GM23338 (cell line): ENCODE results near the gene FARS2. TPM values are rescaled to one million over a fixed set of nuclear protein-coding genes. Genes with fewer than 3 reads are reported as not detected.

Source experiments
- ATAC-seq: fragments of 200-7000 bp; cut with Tn5 transposase; 3 replicates; pipeline ENCODE4 v1.9.1; 2020
- DNase-seq: peaks from one replicate; pipeline ENCODE4 v3.0.0-alpha.2; 2015; ENCODE audit warnings: low spot score
- H2AFZ ChIP-seq: fragments of 200-600 bp; sonication (generic); 2 replicates; pipeline ENCODE4 v1.8.0; 2016; ENCODE audit warnings: antibody characterized with exemption, mild to moderate bottlenecking, moderate library complexity
- H3F3A ChIP-seq: fragments of 200-600 bp; sonication (generic); replicated peaks from 2 replicates; pipeline ENCODE4 v1.8.0; 2017; ENCODE audit warnings: antibody characterized with exemption, mixed run types, low read depth
- H3K27ac ChIP-seq: fragments of 200-600 bp; sonication (generic); 2 replicates; pipeline ENCODE4 v1.6.1; 2016; ENCODE audit warnings: low read depth
- H3K27me3 ChIP-seq: fragments of 200-600 bp; sonication (generic); 2 replicates; pipeline ENCODE4 v1.8.0; 2016; ENCODE audit warnings: mild to moderate bottlenecking, mixed run types, moderate library complexity; ENCODE audit not compliant: insufficient read depth
- H3K36me3 ChIP-seq: fragments of 200-600 bp; sonication (generic); 2 replicates; pipeline ENCODE4 v1.8.0; 2016; ENCODE audit warnings: mild to moderate bottlenecking; ENCODE audit not compliant: insufficient read depth
- H3K4me1 ChIP-seq: fragments of 200-600 bp; sonication (generic); 2 replicates; pipeline ENCODE4 v1.8.0; 2016; ENCODE audit warnings: mild to moderate bottlenecking, moderate library complexity; ENCODE audit not compliant: insufficient read depth
- H3K4me2 ChIP-seq: fragments of 200-600 bp; sonication (generic); 2 replicates; pipeline ENCODE4 v1.7.1; 2017; ENCODE audit warnings: mixed run types
- H3K4me3 ChIP-seq: fragments of 200-600 bp; sonication (generic); 2 replicates; pipeline ENCODE4 v1.6.1; 2016; ENCODE audit warnings: mixed run types
- H3K79me2 ChIP-seq: fragments of 200-600 bp; sonication (generic); replicated peaks from 2 replicates; pipeline ENCODE4 v1.8.0; 2017; ENCODE audit warnings: mild to moderate bottlenecking; ENCODE audit not compliant: insufficient read depth
- H3K9me2 ChIP-seq: fragments of 200-600 bp; sonication (generic); 2 replicates; pipeline ENCODE4 v1.8.0; 2017; ENCODE audit not compliant: insufficient read depth
- H4K20me1 ChIP-seq: fragments of 200-600 bp; sonication (generic); replicated peaks from 2 replicates; pipeline ENCODE4 v1.8.0; 2017; ENCODE audit warnings: mild to moderate bottlenecking; ENCODE audit not compliant: insufficient read depth
- H3K27ac Mint-ChIP-seq: 2 replicates; pipeline ENCODE4 v1.8.0; 2020; ENCODE audit warnings: inconsistent platforms, mild to moderate bottlenecking, moderate library complexity, mixed read lengths
- H3K27me3 Mint-ChIP-seq: 3 replicates; pipeline ENCODE4 v1.8.0; 2022; ENCODE audit warnings: low read depth, mild to moderate bottlenecking, moderate library complexity, mixed read lengths, inconsistent platforms; ENCODE audit not compliant: insufficient read depth, poor library complexity
- H3K36me3 Mint-ChIP-seq: 3 replicates; pipeline ENCODE4 v1.8.0; 2021; ENCODE audit warnings: low read depth, mild to moderate bottlenecking, inconsistent platforms, moderate library complexity, mixed read lengths
- H3K4me1 Mint-ChIP-seq: 3 replicates; pipeline ENCODE4 v1.8.0; 2020; ENCODE audit warnings: mild to moderate bottlenecking, inconsistent platforms, mixed read lengths
- H3K4me3 Mint-ChIP-seq: 3 replicates; pipeline ENCODE4 v1.8.0; 2021; ENCODE audit warnings: moderate library complexity, mild to moderate bottlenecking, inconsistent platforms, mixed read lengths
- H3K9me3 Mint-ChIP-seq: 3 replicates; pipeline ENCODE4 v1.8.0; 2020; ENCODE audit warnings: moderate library complexity, mild to moderate bottlenecking, inconsistent platforms, mixed read lengths
- CREB1 ChIP-seq: fragments of 250-450 bp; sonication (Bioruptor Pico); IDR thresholded peaks from 2 replicates; pipeline ENCODE4 v1.5.0; 2020; ENCODE audit warnings: low read depth, mild to moderate bottlenecking, moderate library complexity
- EZH2 ChIP-seq: fragments of 200-600 bp; sonication (generic); IDR thresholded peaks from one replicate; pipeline ENCODE4 v1.8.0; 2017; ENCODE audit warnings: antibody characterized with exemption, mild to moderate bottlenecking, low read depth; ENCODE audit not compliant: unreplicated experiment
- EZH2phosphoT487 ChIP-seq: fragments of 200-600 bp; sonication (generic); IDR thresholded peaks from one replicate; pipeline ENCODE4 v1.8.1; 2018; ENCODE audit warnings: antibody characterized with exemption; ENCODE audit not compliant: unreplicated experiment
- JUNB ChIP-seq: IDR thresholded peaks from one replicate; pipeline ENCODE4 v1.6.1; 2016; ENCODE audit warnings: antibody characterized with exemption; ENCODE audit not compliant: unreplicated experiment
- NANOG ChIP-seq: IDR thresholded peaks from 2 replicates; pipeline ENCODE4 v1.6.1; 2016; ENCODE audit warnings: antibody characterized with exemption, borderline replicate concordance
- POLR2AphosphoS5 ChIP-seq: IDR thresholded peaks from 2 replicates; pipeline ENCODE4 v1.6.1; 2016; ENCODE audit warnings: antibody characterized with exemption, low read depth
- STAT1 ChIP-seq: IDR thresholded peaks from one replicate; pipeline ENCODE4 v1.6.1; 2016; ENCODE audit warnings: antibody characterized with exemption; ENCODE audit not compliant: unreplicated experiment
- ZNF114 ChIP-seq: fragments of 250-450 bp; sonication (Bioruptor Pico); IDR thresholded peaks from 2 replicates; pipeline ENCODE4 v1.5.0; 2020; ENCODE audit warnings: mild to moderate bottlenecking, moderate library complexity
- ZNF331 ChIP-seq: fragments of 250-450 bp; sonication (Bioruptor Pico); IDR thresholded peaks from 2 replicates; pipeline ENCODE4 v1.5.0; 2020; ENCODE audit warnings: low read depth, mild to moderate bottlenecking, moderate library complexity
- polyA plus RNA-seq: library from polyadenylated mRNA; unstranded; fragments of >200 nt; fragmentation: Nextera tagmentation; extraction: Ambion mirVana; gene quantifications from 2 replicates; pipeline ENCODE4 v1.2.1, GENCODE V29; 2016
- total RNA-seq: library from RNA; depleted of rRNA; stranded (reverse); fragments of >200 nt; shearing (Covaris generic); gene quantifications from 2 replicates; pipeline ENCODE4 v1.2.3, GENCODE V29; 2014
- TF ChIP-seq, protein P1 (sequence below): IDR thresholded peaks from 2 replicates; pipeline ENCODE4 v1.6.1; 2016; ENCODE audit warnings: antibody characterized with exemption
- TF ChIP-seq, protein P2 (sequence below): IDR thresholded peaks from one replicate; pipeline ENCODE4 v1.6.1; 2018; ENCODE audit warnings: antibody characterized with exemption; ENCODE audit not compliant: unreplicated experiment
- TF ChIP-seq, protein P3 (sequence below): fragments of 250-450 bp; sonication (Bioruptor Pico); IDR thresholded peaks from 2 replicates; pipeline ENCODE4 v1.5.0; 2020; ENCODE audit warnings: mild to moderate bottlenecking, moderate library complexity
- TF ChIP-seq, protein P4 (sequence below), 2 experiments: fragments of 200-600 bp in 1 of 2; sonication (generic) in 1 of 2; conservative IDR thresholded peaks; 2 replicates each; pipeline versions ENCODE4 v1.5.1 to v1.6.1; 2016 to 2017; ENCODE audit warnings: antibody characterized with exemption in 2 of 2, low read depth in 2 of 2, mild to moderate bottlenecking in 2 of 2, moderate library complexity in 1 of 2

Gene FARS2
- total and polyA plus RNA-seq, 2 experiments from 2014 or later = 7.6 to 19.0 TPM

DNA sequence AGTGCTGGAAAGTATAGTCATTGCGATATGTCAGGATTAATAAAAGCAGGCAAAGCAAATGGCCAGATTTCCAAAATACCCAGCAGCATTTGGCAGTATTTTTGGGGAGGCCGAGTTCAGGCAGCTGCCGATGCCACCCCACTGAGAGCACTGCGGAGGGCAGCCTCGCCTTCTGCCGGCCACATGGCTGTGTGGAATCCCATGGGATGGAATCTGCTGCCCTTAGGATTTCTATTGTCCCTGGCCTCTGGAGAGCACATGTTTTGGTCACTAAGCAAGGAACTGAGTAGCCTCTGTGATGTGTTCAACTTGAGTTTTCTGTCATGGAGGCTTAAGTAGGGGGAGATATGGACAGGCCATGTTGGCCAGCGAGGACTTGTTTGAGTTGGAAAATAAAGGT, 123.0 kb downstream of the FARS2 start:
- no peaks in the 10 kb centered on the region for H3K4me1 ChIP-seq
- H4K20me1 ChIP-seq = peaks cover 10% of the 10 kb centered on the region
- H3K27me3 ChIP-seq = no peaks in the 10 kb centered on the region
- no peak overlapping the region for H3K4me2 ChIP-seq
- TF ChIP-seq EZH2phosphoT487 (no peak), EZH2 (no peak), POLR2AphosphoS5 (no peak), ZNF114 (CRISPR knock-in tag) (no peak), STAT1 (no peak), NANOG (no peak), JUNB (no peak), CREB1 (CRISPR knock-in tag) (no peak), ZNF331 (CRISPR knock-in tag) (no peak)
- TF ChIP-seq, protein P1, sequence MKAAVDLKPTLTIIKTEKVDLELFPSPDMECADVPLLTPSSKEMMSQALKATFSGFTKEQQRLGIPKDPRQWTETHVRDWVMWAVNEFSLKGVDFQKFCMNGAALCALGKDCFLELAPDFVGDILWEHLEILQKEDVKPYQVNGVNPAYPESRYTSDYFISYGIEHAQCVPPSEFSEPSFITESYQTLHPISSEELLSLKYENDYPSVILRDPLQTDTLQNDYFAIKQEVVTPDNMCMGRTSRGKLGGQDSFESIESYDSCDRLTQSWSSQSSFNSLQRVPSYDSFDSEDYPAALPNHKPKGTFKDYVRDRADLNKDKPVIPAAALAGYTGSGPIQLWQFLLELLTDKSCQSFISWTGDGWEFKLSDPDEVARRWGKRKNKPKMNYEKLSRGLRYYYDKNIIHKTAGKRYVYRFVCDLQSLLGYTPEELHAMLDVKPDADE = no peak
- TF ChIP-seq, protein P2, sequence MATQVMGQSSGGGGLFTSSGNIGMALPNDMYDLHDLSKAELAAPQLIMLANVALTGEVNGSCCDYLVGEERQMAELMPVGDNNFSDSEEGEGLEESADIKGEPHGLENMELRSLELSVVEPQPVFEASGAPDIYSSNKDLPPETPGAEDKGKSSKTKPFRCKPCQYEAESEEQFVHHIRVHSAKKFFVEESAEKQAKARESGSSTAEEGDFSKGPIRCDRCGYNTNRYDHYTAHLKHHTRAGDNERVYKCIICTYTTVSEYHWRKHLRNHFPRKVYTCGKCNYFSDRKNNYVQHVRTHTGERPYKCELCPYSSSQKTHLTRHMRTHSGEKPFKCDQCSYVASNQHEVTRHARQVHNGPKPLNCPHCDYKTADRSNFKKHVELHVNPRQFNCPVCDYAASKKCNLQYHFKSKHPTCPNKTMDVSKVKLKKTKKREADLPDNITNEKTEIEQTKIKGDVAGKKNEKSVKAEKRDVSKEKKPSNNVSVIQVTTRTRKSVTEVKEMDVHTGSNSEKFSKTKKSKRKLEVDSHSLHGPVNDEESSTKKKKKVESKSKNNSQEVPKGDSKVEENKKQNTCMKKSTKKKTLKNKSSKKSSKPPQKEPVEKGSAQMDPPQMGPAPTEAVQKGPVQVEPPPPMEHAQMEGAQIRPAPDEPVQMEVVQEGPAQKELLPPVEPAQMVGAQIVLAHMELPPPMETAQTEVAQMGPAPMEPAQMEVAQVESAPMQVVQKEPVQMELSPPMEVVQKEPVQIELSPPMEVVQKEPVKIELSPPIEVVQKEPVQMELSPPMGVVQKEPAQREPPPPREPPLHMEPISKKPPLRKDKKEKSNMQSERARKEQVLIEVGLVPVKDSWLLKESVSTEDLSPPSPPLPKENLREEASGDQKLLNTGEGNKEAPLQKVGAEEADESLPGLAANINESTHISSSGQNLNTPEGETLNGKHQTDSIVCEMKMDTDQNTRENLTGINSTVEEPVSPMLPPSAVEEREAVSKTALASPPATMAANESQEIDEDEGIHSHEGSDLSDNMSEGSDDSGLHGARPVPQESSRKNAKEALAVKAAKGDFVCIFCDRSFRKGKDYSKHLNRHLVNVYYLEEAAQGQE = no peak
- TF ChIP-seq, protein P3, sequence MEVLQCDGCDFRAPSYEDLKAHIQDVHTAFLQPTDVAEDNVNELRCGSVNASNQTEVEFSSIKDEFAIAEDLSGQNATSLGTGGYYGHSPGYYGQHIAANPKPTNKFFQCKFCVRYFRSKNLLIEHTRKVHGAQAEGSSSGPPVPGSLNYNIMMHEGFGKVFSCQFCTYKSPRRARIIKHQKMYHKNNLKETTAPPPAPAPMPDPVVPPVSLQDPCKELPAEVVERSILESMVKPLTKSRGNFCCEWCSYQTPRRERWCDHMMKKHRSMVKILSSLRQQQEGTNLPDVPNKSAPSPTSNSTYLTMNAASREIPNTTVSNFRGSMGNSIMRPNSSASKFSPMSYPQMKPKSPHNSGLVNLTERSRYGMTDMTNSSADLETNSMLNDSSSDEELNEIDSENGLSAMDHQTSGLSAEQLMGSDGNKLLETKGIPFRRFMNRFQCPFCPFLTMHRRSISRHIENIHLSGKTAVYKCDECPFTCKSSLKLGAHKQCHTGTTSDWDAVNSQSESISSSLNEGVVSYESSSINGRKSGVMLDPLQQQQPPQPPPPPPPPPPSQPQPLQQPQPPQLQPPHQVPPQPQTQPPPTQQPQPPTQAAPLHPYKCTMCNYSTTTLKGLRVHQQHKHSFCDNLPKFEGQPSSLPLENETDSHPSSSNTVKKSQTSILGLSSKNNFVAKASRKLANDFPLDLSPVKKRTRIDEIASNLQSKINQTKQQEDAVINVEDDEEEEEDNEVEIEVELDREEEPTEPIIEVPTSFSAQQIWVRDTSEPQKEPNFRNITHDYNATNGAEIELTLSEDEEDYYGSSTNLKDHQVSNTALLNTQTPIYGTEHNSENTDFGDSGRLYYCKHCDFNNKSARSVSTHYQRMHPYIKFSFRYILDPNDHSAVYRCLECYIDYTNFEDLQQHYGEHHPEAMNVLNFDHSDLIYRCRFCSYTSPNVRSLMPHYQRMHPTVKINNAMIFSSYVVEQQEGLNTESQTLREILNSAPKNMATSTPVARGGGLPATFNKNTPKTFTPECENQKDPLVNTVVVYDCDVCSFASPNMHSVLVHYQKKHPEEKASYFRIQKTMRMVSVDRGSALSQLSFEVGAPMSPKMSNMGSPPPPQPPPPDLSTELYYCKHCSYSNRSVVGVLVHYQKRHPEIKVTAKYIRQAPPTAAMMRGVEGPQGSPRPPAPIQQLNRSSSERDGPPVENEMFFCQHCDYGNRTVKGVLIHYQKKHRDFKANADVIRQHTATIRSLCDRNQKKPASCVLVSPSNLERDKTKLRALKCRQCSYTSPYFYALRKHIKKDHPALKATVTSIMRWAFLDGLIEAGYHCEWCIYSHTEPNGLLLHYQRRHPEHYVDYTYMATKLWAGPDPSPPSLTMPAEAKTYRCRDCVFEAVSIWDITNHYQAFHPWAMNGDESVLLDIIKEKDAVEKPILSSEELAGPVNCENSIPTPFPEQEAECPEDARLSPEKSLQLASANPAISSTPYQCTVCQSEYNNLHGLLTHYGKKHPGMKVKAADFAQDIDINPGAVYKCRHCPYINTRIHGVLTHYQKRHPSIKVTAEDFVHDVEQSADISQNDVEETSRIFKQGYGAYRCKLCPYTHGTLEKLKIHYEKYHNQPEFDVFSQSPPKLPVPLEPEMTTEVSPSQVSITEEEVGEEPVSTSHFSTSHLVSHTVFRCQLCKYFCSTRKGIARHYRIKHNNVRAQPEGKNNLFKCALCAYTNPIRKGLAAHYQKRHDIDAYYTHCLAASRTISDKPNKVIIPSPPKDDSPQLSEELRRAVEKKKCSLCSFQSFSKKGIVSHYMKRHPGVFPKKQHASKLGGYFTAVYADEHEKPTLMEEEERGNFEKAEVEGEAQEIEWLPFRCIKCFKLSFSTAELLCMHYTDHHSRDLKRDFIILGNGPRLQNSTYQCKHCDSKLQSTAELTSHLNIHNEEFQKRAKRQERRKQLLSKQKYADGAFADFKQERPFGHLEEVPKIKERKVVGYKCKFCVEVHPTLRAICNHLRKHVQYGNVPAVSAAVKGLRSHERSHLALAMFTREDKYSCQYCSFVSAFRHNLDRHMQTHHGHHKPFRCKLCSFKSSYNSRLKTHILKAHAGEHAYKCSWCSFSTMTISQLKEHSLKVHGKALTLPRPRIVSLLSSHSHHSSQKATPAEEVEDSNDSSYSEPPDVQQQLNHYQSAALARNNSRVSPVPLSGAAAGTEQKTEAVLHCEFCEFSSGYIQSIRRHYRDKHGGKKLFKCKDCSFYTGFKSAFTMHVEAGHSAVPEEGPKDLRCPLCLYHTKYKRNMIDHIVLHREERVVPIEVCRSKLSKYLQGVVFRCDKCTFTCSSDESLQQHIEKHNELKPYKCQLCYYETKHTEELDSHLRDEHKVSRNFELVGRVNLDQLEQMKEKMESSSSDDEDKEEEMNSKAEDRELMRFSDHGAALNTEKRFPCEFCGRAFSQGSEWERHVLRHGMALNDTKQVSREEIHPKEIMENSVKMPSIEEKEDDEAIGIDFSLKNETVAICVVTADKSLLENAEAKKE (CRISPR knock-in tag) = no peak
- TF ChIP-seq, protein P4, sequence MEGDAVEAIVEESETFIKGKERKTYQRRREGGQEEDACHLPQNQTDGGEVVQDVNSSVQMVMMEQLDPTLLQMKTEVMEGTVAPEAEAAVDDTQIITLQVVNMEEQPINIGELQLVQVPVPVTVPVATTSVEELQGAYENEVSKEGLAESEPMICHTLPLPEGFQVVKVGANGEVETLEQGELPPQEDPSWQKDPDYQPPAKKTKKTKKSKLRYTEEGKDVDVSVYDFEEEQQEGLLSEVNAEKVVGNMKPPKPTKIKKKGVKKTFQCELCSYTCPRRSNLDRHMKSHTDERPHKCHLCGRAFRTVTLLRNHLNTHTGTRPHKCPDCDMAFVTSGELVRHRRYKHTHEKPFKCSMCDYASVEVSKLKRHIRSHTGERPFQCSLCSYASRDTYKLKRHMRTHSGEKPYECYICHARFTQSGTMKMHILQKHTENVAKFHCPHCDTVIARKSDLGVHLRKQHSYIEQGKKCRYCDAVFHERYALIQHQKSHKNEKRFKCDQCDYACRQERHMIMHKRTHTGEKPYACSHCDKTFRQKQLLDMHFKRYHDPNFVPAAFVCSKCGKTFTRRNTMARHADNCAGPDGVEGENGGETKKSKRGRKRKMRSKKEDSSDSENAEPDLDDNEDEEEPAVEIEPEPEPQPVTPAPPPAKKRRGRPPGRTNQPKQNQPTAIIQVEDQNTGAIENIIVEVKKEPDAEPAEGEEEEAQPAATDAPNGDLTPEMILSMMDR (conservative IDR thresholded peaks at IDR 0.05; ENCODE audit: low read depth in 2 of 2) = no peak
- Mint-ChIP-seq H3K27me3 (no peaks in the 10 kb centered on the region), H3K9me3 (no peaks in the 10 kb centered on the region), H3K4me3 (no peak overlapping the region), H3K36me3 (no peaks in the 10 kb centered on the region), H3K27ac (no peak overlapping the region), H3K4me1 (peaks cover 5% of the 10 kb centered on the region)
- no peaks in the 10 kb centered on the region for H3K36me3 ChIP-seq
- no peak overlapping the region for H3K4me3 ChIP-seq
- peaks cover 5% of the 10 kb centered on the region; the same call in 1 of the 2 replicates for H3K79me2 ChIP-seq
- DNase-seq (no peak), ATAC-seq (peak; percentile 52; the same call in 2 of the 3 replicates)
- H3F3A ChIP-seq = no peaks in the 10 kb centered on the region
- no peaks in the 10 kb centered on the region for H3K9me2 ChIP-seq
- H2AFZ ChIP-seq = no peak overlapping the region
- H3K27ac ChIP-seq = no peak overlapping the region
